Upper lobe of right lung (tissue), 1 donor: ENCODE results near the gene TNPO3. TPM values are rescaled to one million over a fixed set of nuclear protein-coding genes. Genes with fewer than 3 reads are reported as not detected.

ENCODE experiments used
- ATAC-seq: fragments of 200-7000 bp; cut with Tn5 transposase; one replicate; pipeline ENCODE4 v1.9.1; 2020; ENCODE audit warnings: mild to moderate bottlenecking, moderate library complexity
- DNase-seq: peaks from one replicate; pipeline ENCODE4 v3.0.0-alpha.2; 2020
- H3K27ac ChIP-seq: fragments of 200-600 bp; one replicate; pipeline ENCODE4 v1.8.0; 2022
- H3K27me3 ChIP-seq: fragments of 200-600 bp; one replicate; pipeline ENCODE4 v1.8.0; 2022; ENCODE audit warnings: mild to moderate bottlenecking
- H3K36me3 ChIP-seq: fragments of 200-600 bp; one replicate; pipeline ENCODE4 v1.8.0; 2022
- H3K4me1 ChIP-seq: fragments of 200-600 bp; one replicate; pipeline ENCODE4 v1.8.0; 2022
- H3K4me3 ChIP-seq: fragments of 200-600 bp; one replicate; pipeline ENCODE4 v1.8.0; 2022; ENCODE audit warnings: mild to moderate bottlenecking
- H3K9me3 ChIP-seq: fragments of 200-600 bp; one replicate; pipeline ENCODE4 v1.8.0; 2022
- CTCF ChIP-seq: fragments of 200-600 bp; IDR thresholded peaks from one replicate; pipeline ENCODE4 v1.8.0; 2022; ENCODE audit warnings: antibody characterized with exemption
- intact Hi-C: fragments of 100-400 bp; cut with DNase I; formaldehyde crosslinking; loops from one replicate; pipeline ENCODE4 v1.11.0; 2022
- total RNA-seq: library from RNA; stranded (reverse); fragmentation: NEBNext Ultra II Directional; extraction: Animal tissue kit (Norgen Biotek cat#: 25700); gene quantifications from one replicate; pipeline ENCODE4 v1.2.1, GENCODE V29; 2021
- donor health status: DM: no; HTN: yes; CAD: no; lungs with severe emphysema.

TNPO3 gene
- total RNA-seq, 1 donor from 2014 or later, result 31.1 TPM

GRCh38 chr7:128988372-128988771, 66.5 kb downstream of the TNPO3 start:
- TF ChIP-seq CTCF, result no peak

DNA sequence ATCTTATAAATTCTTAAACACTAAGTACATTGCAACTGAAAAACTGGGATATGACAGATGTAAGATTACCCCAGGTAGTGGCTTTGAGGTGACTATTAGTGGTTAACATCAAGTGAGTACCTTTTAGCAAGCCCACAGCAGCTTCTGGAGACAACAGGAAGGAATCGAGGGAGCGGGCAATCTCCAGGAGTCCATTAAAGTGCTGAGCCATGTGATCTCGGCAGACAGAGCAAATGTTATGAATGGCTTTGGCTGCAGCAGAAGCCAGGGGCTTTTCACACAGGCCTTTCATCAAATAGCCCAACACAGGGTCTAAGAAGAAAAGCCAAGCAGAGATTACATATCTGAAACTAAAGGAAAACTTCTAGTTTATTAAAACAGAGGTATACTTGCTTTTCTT, 68.3 kb downstream of the TNPO3 start:
- no peak overlapping the region for H3K27ac ChIP-seq
- H3K9me3 ChIP-seq, result no peaks in the 10 kb centered on the region
- ATAC-seq (no peak), DNase-seq (no peak)
- intact Hi-C loops, result no loop called here
- no peak for TF ChIP-seq CTCF
- H3K4me3 ChIP-seq, result no peak overlapping the region
- H3K36me3 ChIP-seq, result peaks cover 89% of the 10 kb centered on the region
- H3K27me3 ChIP-seq, result no peaks in the 10 kb centered on the region
- H3K4me1 ChIP-seq, result no peaks in the 10 kb centered on the region

More at GRCh38 chr7:128988372-128988771, 66.5 kb downstream of the TNPO3 start:
- H3K4me1 ChIP-seq, result no peaks in the 10 kb centered on the region
- peaks cover 88% of the 10 kb centered on the region for H3K36me3 ChIP-seq
- no peaks in the 10 kb centered on the region for H3K27me3 ChIP-seq
- H3K9me3 ChIP-seq, result no peaks in the 10 kb centered on the region
- H3K4me3 ChIP-seq, result no peak overlapping the region
- no peak for DNase-seq
- ATAC-seq, result no peak
- no peak overlapping the region for H3K27ac ChIP-seq
- intact Hi-C loops, result no loop called here

DNA sequence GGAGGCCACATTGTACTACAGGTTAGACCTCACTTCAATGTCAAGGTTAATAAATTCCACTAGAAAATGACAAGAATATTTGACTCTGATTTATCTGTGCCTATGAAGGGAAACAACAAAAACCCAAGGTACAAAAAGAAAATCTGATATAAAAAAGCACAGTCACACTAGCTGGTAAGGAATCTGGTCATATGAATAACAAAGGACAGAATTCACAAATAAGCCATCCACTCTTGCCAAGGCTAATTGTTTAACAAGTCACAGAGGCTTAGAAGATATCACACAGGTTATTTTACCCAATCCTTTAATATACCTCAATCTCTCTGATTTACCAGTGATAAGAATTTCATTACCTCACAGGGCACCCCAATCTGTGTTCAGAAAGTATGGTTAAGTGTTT, 69.3 kb downstream of the TNPO3 start:
- DNase-seq, result no peak
- Histone ChIP-seq H3K27ac (no peak overlapping the region), H3K27me3 (no peaks in the 10 kb centered on the region), H3K9me3 (no peaks in the 10 kb centered on the region), H3K36me3 (peaks cover 89% of the 10 kb centered on the region), H3K4me3 (no peak overlapping the region), H3K4me1 (no peaks in the 10 kb centered on the region)
- ATAC-seq, result no peak
- intact Hi-C loops, result no loop called here
- no peak for TF ChIP-seq CTCF

DNA sequence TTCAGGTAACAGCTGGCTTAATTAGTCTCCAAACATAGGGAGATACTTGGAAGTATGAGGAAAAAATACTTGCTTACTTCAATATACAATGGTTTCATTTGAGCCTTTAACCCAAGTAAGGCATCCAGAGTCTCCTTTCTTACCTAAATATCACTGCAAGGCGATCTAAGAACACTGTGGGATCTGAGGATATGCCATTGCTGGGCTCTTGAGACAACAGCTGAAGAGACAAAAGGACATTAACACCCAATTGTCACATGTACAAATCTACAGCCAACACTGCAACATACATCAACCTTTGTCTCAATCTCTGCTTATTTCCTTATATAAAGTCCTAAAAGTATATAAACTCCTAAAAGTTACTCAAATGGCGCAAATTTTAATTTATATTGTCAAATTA, 72.8 kb downstream of the TNPO3 start:
- Histone ChIP-seq H3K4me3 (no peak overlapping the region), H3K27me3 (no peaks in the 10 kb centered on the region), H3K27ac (no peak overlapping the region), H3K9me3 (no peaks in the 10 kb centered on the region), H3K36me3 (peaks cover 94% of the 10 kb centered on the region), H3K4me1 (no peaks in the 10 kb centered on the region)
- intact Hi-C loops, result no loop called here
- no peak for TF ChIP-seq CTCF
- no peak for ATAC-seq
- DNase-seq, result no peak

DNA sequence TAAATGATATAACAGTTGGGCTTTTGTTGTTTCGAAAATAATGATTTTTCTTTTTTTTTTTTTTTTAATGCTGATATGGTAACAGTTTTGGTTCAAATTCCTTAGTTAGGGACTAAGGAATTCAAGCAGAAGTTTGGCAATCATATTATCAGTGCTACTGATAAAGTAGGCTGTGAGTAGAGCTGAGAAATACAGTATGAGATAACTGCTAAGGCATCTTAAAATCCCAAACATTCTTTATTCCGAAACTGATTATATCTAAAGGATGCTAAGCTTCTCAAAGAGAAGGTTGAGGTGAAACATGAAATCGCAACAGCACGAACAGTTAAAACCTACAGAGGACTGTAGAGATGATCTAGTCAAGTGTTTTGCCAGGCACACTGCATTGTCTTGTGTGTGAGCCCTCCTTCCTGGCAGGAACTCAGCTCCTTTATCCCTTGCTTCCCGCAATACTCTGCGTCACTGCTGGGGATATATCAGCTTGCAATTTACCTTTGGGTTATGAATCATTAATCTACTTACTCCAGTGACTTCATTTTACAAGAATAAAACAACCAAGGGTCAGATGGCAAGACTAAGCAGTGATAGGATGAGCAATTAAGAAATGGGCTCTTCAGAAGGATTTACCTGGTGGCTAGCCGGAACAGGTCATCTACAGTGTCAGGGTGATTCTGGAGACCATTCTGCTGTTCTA, 80.5 kb downstream of the TNPO3 start:
- no peaks in the 10 kb centered on the region for H3K27me3 ChIP-seq
- no peak for TF ChIP-seq CTCF
- no peak overlapping the region for H3K4me3 ChIP-seq
- ATAC-seq (no peak), DNase-seq (no peak)
- H3K9me3 ChIP-seq, result no peaks in the 10 kb centered on the region
- H3K4me1 ChIP-seq, result no peaks in the 10 kb centered on the region
- intact Hi-C loops, result no loop called here
- H3K36me3 ChIP-seq, result peaks cover 94% of the 10 kb centered on the region
- no peak overlapping the region for H3K27ac ChIP-seq

DNA sequence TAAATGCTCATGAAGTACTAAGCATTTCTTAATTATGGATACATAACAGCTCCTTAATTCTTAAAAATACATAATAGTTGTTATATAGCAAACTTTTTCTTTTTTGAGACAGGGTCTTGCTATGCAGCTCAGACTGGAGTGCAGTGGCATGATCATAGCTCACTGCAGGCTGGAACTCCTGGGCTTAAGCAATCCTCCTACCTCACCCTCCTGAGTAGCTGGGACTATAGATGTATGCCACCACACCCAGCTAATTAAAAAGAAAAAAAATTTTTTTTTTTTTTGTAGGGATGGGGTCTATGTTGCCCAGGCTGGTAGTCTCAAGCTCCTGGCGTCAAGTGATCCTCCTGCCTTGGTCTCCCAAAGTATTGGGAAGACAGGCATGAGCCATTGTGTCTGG, 86.3 kb downstream of the TNPO3 start:
- no peaks in the 10 kb centered on the region for H3K9me3 ChIP-seq
- TF ChIP-seq CTCF, result no peak
- no peak for ATAC-seq
- no peak overlapping the region for H3K27ac ChIP-seq
- H3K27me3 ChIP-seq, result no peaks in the 10 kb centered on the region
- no peaks in the 10 kb centered on the region for H3K4me1 ChIP-seq
- intact Hi-C loops, result no loop called here
- H3K4me3 ChIP-seq, result no peak overlapping the region
- DNase-seq, result no peak
- peaks cover 88% of the 10 kb centered on the region for H3K36me3 ChIP-seq
